RWPE2 (cell line): Measurements from ENCODE around the gene AFG3L2.
A peak's percentile ranks its signal among the peaks of the same experiment; 100 is the strongest.
"Not testable (repeated sequence)": the region's sequence is repeated elsewhere in the genome, so short reads cannot be mapped to it uniquely, and the experiment has no call there.

Experiments used
- ATAC-seq: fragments of 200-7000 bp; cut with Tn5 transposase; 3 replicates; pipeline ENCODE4 v1.9.1; 2021; ENCODE audit warnings: low read depth
- DNase-seq: peaks from one replicate; pipeline ENCODE4 v3.0.0-alpha.2; 2020; ENCODE audit warnings: low spot score
- H3K27ac ChIP-seq: fragments of 450-650 bp; 2 replicates; pipeline ENCODE4 v1.5.1; 2017; ENCODE audit warnings: mild to moderate bottlenecking; ENCODE audit not compliant: poor library complexity, severe bottlenecking
- H3K27me3 ChIP-seq: fragments of 250-450 bp; sonication (Bioruptor Pico); 2 replicates; pipeline ENCODE4 v1.5.1; 2021; ENCODE audit warnings: mild to moderate bottlenecking, moderate library complexity; ENCODE audit not compliant: insufficient read depth, poor library complexity, severe bottlenecking
- H3K36me3 ChIP-seq: fragments of 250-450 bp; sonication (Bioruptor Pico); 2 replicates; pipeline ENCODE4 v1.5.1; 2020; ENCODE audit warnings: low read depth, mild to moderate bottlenecking, moderate library complexity
- H3K4me1 ChIP-seq: fragments of 250-450 bp; sonication (Bioruptor Pico); 2 replicates; pipeline ENCODE4 v1.5.1; 2021; ENCODE audit warnings: mild to moderate bottlenecking, moderate library complexity; ENCODE audit not compliant: insufficient read depth, poor library complexity, severe bottlenecking
- H3K4me3 ChIP-seq: fragments of 250-450 bp; sonication (Bioruptor Pico); 2 replicates; pipeline ENCODE4 v1.5.1; 2021; ENCODE audit warnings: mild to moderate bottlenecking, moderate library complexity; ENCODE audit not compliant: severe bottlenecking
- H3K9me3 ChIP-seq: fragments of 250-450 bp; sonication (Bioruptor Pico); 2 replicates; pipeline ENCODE4 v1.5.1; 2021; ENCODE audit warnings: mild to moderate bottlenecking, moderate library complexity; ENCODE audit not compliant: severe bottlenecking
- CTCF ChIP-seq: fragments of 450-650 bp; IDR thresholded peaks from one replicate; pipeline ENCODE4 v1.5.1; 2017; ENCODE audit warnings: mild to moderate bottlenecking, moderate library complexity; ENCODE audit not compliant: poor library complexity, severe bottlenecking

AFG3L2 gene

GRCh38 chr18:12393510-12393909 lies 16.5 kb upstream of the AFG3L2 start:
- no peaks in the 10 kb centered on the region for H3K36me3 ChIP-seq
- DNase-seq: no peak
- no peaks in the 10 kb centered on the region for H3K4me1 ChIP-seq
- H3K4me3 ChIP-seq: no peak overlapping the region
- no peak for TF ChIP-seq CTCF
- H3K27me3 ChIP-seq: no peaks in the 10 kb centered on the region
- no peak for ATAC-seq
- H3K9me3 ChIP-seq: no peaks in the 10 kb centered on the region
- no peak overlapping the region for H3K27ac ChIP-seq

GRCh38 chr18:12391487-12392165 lies 14.6 kb upstream of the AFG3L2 start:
- DNase-seq: no peak
- H3K4me1 ChIP-seq: no peaks in the 10 kb centered on the region
- H3K4me3 ChIP-seq: no peak overlapping the region
- H3K27ac ChIP-seq: no peak overlapping the region
- TF ChIP-seq CTCF: peak; percentile 98
- H3K9me3 ChIP-seq: no peaks in the 10 kb centered on the region
- ATAC-seq: peak; percentile 84
- no peaks in the 10 kb centered on the region for H3K36me3 ChIP-seq
- no peaks in the 10 kb centered on the region for H3K27me3 ChIP-seq

GRCh38 chr18:12388442-12388841 lies 11.4 kb upstream of the AFG3L2 start:
- Histone ChIP-seq H3K27ac (no peak overlapping the region), H3K27me3 (no peaks in the 10 kb centered on the region), H3K36me3 (no peaks in the 10 kb centered on the region), H3K9me3 (no peaks in the 10 kb centered on the region), H3K4me3 (no peak overlapping the region), H3K4me1 (no peaks in the 10 kb centered on the region)
- DNase-seq (no peak), ATAC-seq (no peak)
- TF ChIP-seq CTCF: no peak

- H3K27me3 ChIP-seq: no peaks in the 10 kb centered on the region
- H3K36me3 ChIP-seq: no peaks in the 10 kb centered on the region
- H3K9me3 ChIP-seq: no peaks in the 10 kb centered on the region
- no peak for TF ChIP-seq CTCF
- no peak overlapping the region for H3K27ac ChIP-seq
- no peaks in the 10 kb centered on the region for H3K4me1 ChIP-seq
- no peak for DNase-seq
- no peak overlapping the region for H3K4me3 ChIP-seq
- ATAC-seq: no peak
Observed at GRCh38 chr18:12384261-12384660, 7.2 kb upstream of the AFG3L2 start.

- not testable (repeated sequence) for H3K36me3 ChIP-seq, DNase-seq, H3K27ac ChIP-seq, ATAC-seq, H3K4me1 ChIP-seq, H3K27me3 ChIP-seq, H3K4me3 ChIP-seq, H3K9me3 ChIP-seq
Observed at GRCh38 chr18:12383759-12384158, 6.7 kb upstream of the AFG3L2 start.

GRCh38 chr18:12382221-12382814 lies 5.3 kb upstream of the AFG3L2 start:
- not testable (repeated sequence) for H3K4me3 ChIP-seq, DNase-seq, H3K9me3 ChIP-seq, H3K36me3 ChIP-seq, H3K27me3 ChIP-seq, H3K4me1 ChIP-seq, H3K27ac ChIP-seq, ATAC-seq

GRCh38 chr18:12378198-12378558 lies 1.2 kb upstream of the AFG3L2 start:
- H3K36me3 ChIP-seq, H3K27me3 ChIP-seq, DNase-seq, ATAC-seq, H3K4me1 ChIP-seq, H3K9me3 ChIP-seq: not testable (repeated sequence)
- Histone ChIP-seq H3K27ac (peak overlapping the region; percentile 81), H3K4me3 (peak overlapping the region; percentile 58)
